PC-9 (cell line): ENCODE data around the gene RPL22. TPM values are rescaled to one million over a fixed set of nuclear protein-coding genes. Genes with fewer than 3 reads are reported as not detected.

ENCODE experiments used
- BruUV-seq: library from RNA; stranded (reverse); fragments of 400-500 nt; replicated peaks from 2 replicates; lab custom pipeline; 2021; lab: Mats Ljungman, UMichigan
- CTCF ChIA-PET: fragments of 300-600 bp; sonication (Branson Sonifier 250); formaldehyde crosslinking; loops from one replicate; lab custom pipeline; 2022; ENCODE audit warnings: antibody characterized with exemption; lab: Charles Lee
- POLR2A ChIA-PET: fragments of 300-600 bp; sonication (Branson Sonifier 250); formaldehyde crosslinking; loops from one replicate; lab custom pipeline; 2022; ENCODE audit warnings: antibody characterized with exemption; ENCODE audit not compliant: unreplicated experiment; lab: Charles Lee
- DNase-seq, 2 experiments: peaks; one replicate each; pipeline versions ENCODE4 v3.0.0 to v3.0.0-alpha.2; 2015 to 2022; ENCODE audit warnings: mixed read lengths in 1 of 2
- H2AFZ ChIP-seq: fragments of 200-600 bp; sonication (generic); 2 replicates; pipeline ENCODE4 v1.8.1; 2017; ENCODE audit warnings: antibody characterized with exemption
- H3F3A ChIP-seq: fragments of 200-600 bp; sonication (generic); 2 replicates; pipeline ENCODE4 v1.8.1; 2017; ENCODE audit warnings: antibody characterized with exemption, mild to moderate bottlenecking, low read depth; ENCODE audit not compliant: insufficient read depth
- H3K27ac ChIP-seq: fragments of 200-600 bp; sonication (generic); 2 replicates; pipeline ENCODE4 v1.6.1; 2016; ENCODE audit warnings: mixed run types
- H3K27me3 ChIP-seq: fragments of 200-600 bp; sonication (generic); 2 replicates; pipeline ENCODE4 v1.6.1; 2016; ENCODE audit warnings: low read depth, mixed run types; ENCODE audit not compliant: insufficient read depth
- H3K36me3 ChIP-seq: fragments of 200-600 bp; sonication (generic); 2 replicates; pipeline ENCODE4 v1.6.1; 2016; ENCODE audit warnings: low read depth, mixed run types
- H3K4me1 ChIP-seq: fragments of 200-600 bp; sonication (generic); replicated peaks from 2 replicates; pipeline ENCODE4 v1.6.1; 2016; ENCODE audit warnings: mixed run types; ENCODE audit not compliant: insufficient read depth
- H3K4me2 ChIP-seq: fragments of 200-600 bp; sonication (generic); 2 replicates; pipeline ENCODE4 v1.6.1; 2017; ENCODE audit warnings: mixed run types
- H3K4me3 ChIP-seq: fragments of 200-600 bp; sonication (generic); 2 replicates; pipeline ENCODE4 v1.6.1; 2016; ENCODE audit warnings: mixed run types
- H3K79me2 ChIP-seq: fragments of 200-600 bp; sonication (generic); 2 replicates; pipeline ENCODE4 v1.6.1; 2017; ENCODE audit warnings: low read depth, mixed run types
- H3K9me2 ChIP-seq: fragments of 200-600 bp; sonication (generic); 2 replicates; pipeline ENCODE4 v1.8.1; 2017; ENCODE audit warnings: mild to moderate bottlenecking; ENCODE audit not compliant: insufficient read depth
- H3K9me3 ChIP-seq: fragments of 200-600 bp; sonication (generic); 2 replicates; pipeline ENCODE4 v1.8.1; 2016; ENCODE audit warnings: low read depth; ENCODE audit not compliant: insufficient read depth
- H4K20me1 ChIP-seq: fragments of 200-600 bp; sonication (generic); 2 replicates; pipeline ENCODE4 v1.8.1; 2017; ENCODE audit not compliant: insufficient read depth
- CTCF ChIP-seq: fragments of 200-600 bp; sonication (generic); conservative IDR thresholded peaks from 2 replicates; pipeline ENCODE4 v1.6.1; 2017; ENCODE audit warnings: mixed run types, antibody characterized with exemption, mild to moderate bottlenecking, moderate library complexity
- EZH2 ChIP-seq: fragments of 200-600 bp; sonication (generic); IDR thresholded peaks from 2 replicates; pipeline ENCODE4 v1.8.0; 2017; ENCODE audit warnings: antibody characterized with exemption, low read depth
- intact Hi-C: fragments of 100-400 bp; cut with micrococcal nuclease; formaldehyde crosslinking; loops from one replicate; pipeline ENCODE4 v1.10.0; 2022; ENCODE audit not compliant: unreplicated experiment
- total RNA-seq: library from RNA; stranded (reverse); gene quantifications from 2 replicates; pipeline ENCODE4 v1.2.3, GENCODE V29; 2021

RPL22 gene
- total RNA-seq, 1 experiment from 2014 or later: 447 TPM

- CTCF ChIA-PET: interaction anchor here (0.6 to 1.1 kb wide), 8 partner anchors 90 to 788 kb away, joined by 3 to 6 read pairs (median 3); no protein-coding TSS in a partner anchor
- Histone ChIP-seq H3K27me3 (peaks cover 17% of the 10 kb centered on the region), H2AFZ (no peak overlapping the region), H3K79me2 (no peaks in the 10 kb centered on the region), H3K36me3 (no peaks in the 10 kb centered on the region), H4K20me1 (no peaks in the 10 kb centered on the region), H3K4me3 (no peak overlapping the region), H3K27ac (no peak overlapping the region), H3F3A (no peaks in the 10 kb centered on the region; the same call in 1 of the 2 replicates), H3K9me3 (no peaks in the 10 kb centered on the region), H3K4me1 (no peaks in the 10 kb centered on the region), H3K9me2 (no peaks in the 10 kb centered on the region), H3K4me2 (peak overlapping the region; percentile 49; the same call in 1 of the 2 replicates)
- no TSS peak for BruUV-seq
- intact Hi-C loops: loop anchor here (1.0 to 5.0 kb wide), 6 partner anchors 97 to 972 kb away; no protein-coding TSS in a partner anchor
- peak in 1 of 2 experiments; percentile 72 for DNase-seq
- TF ChIP-seq EZH2: no peak
- peak; percentile 92 for TF ChIP-seq CTCF
- POLR2A ChIA-PET: interaction anchor here (0.6 kb wide), 2 partner anchors 274 to 1599 kb away, joined by 3 to 4 read pairs; no protein-coding TSS in a partner anchor
Observed at GRCh38 chr1:6246497-6247467, 47.4 kb upstream of the RPL22 start.

- DNase-seq: peak in 1 of 2 experiments; percentile 23
- peak overlapping the region; percentile 63 for H3K4me2 ChIP-seq
Observed at GRCh38 chr1:6245869-6246496, 46.6 kb upstream of the RPL22 start.

More at GRCh38 chr1:6245869-6246496, 46.6 kb upstream of the RPL22 start:
- Histone ChIP-seq H3K36me3 (no peaks in the 10 kb centered on the region), H3F3A (no peaks in the 10 kb centered on the region; the same call in 1 of the 2 replicates), H3K27ac (no peak overlapping the region), H3K4me3 (peak overlapping the region; percentile 42; the same call in 1 of the 2 replicates), H3K4me1 (no peaks in the 10 kb centered on the region), H3K9me2 (no peaks in the 10 kb centered on the region), H2AFZ (no peak overlapping the region), H3K27me3 (peaks cover 17% of the 10 kb centered on the region), H3K9me3 (no peaks in the 10 kb centered on the region), H4K20me1 (no peaks in the 10 kb centered on the region), H3K79me2 (no peaks in the 10 kb centered on the region)
- intact Hi-C loops: loop anchor here (1.0 to 5.0 kb wide), 8 partner anchors 97 to 973 kb away; no protein-coding TSS in a partner anchor
- no TSS peak for BruUV-seq
- TF ChIP-seq EZH2: no peak
- TF ChIP-seq CTCF: no peak
- CTCF ChIA-PET: interaction anchor here (0.6 to 0.7 kb wide), 6 partner anchors 89 to 789 kb away, joined by 3 to 6 read pairs (median 4); no protein-coding TSS in a partner anchor
- POLR2A ChIA-PET: interaction anchor here (0.6 kb wide), 1 partner anchor 99 kb away, joined by 5 read pairs; no protein-coding TSS in a partner anchor
